DMS53 treated with DMSO at 0.1 percent for 48 hours (cell line): ENCODE results near the gene TNFRSF12A.

Experiments
- DNase-seq: peaks from one replicate; lab custom pipeline; 2025; ENCODE audit not compliant: unreplicated experiment; lab: John Stamatoyannopoulos, UW

The TNFRSF12A gene

DNA sequence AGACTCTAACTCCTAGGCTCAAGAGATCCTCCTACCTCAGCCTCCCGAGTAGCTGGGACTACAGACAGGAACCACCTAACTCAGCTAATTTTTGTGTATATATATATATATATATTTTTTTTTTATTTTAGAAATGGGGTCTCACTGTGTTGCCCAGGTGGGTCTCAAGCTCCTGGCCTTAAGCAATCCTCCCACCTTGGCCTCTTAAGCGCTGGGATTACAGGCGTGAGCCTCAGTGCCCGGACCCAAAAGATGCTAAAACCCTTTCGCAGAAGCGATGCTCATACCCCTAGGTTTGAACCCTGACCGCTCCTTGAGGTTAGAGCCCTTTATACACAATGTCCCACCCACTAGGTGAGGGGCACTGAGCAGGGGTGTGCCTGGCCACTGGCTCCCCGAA is 9.7 kb upstream of the TNFRSF12A start:
- no peak for DNase-seq

DNA sequence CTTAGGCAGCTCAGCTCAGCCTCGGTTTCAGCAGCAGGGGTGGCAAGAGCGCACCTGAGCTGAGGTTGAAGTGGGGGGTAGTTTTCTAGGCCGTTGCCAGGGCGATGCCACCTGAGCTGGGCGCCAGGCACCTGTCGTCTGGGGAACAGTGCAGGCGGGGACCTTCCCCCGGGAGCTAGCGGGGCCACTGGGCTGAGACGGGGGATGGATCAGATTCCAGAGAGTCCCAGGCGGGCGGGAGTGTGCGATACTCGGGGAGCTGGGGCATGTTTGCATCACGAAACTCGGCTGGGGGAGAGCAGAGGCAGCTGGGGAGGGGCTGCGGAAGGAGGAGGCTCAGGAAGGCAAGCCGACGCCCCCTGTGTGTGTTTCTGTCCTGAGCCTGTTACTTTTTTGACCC is 7.9 kb upstream of the TNFRSF12A start:
- no peak for DNase-seq

DNA sequence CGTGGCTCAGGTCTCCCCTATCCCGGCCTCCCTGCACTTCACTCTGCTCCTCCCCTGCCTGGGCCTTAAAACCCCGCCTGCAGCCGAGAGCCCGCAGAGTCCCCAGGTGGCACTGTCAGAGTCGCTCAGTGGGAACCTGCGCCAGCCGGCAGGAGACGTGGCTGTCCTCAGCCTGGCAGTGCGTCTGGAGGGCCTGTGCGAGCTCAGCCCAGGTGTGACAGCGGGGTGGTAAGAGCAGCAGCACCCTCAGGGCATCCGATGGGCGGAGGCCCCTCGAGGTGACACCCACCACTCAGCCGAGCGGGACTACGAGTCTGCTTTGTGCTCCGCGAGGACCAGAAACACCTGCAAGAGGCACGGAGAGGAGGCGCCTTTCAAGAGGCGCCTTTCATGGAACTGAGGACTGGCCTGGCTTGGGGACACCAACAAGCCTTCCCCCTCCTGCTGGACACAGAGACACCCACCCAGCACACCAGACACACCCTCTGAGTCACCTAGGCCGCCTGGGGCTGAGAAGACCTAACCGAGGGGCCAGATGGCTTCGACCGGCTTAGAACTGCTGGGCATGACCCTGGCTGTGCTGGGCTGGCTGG is 7.2 kb upstream of the TNFRSF12A start, which contains the start of gene CLDN9:
TSS of gene CLDN9 (plus strand) at position 96 of the 593 bp plus-strand sequence. CDS start at position 536, 440 bp downstream.
- peak; percentile 29 for DNase-seq

DNA sequence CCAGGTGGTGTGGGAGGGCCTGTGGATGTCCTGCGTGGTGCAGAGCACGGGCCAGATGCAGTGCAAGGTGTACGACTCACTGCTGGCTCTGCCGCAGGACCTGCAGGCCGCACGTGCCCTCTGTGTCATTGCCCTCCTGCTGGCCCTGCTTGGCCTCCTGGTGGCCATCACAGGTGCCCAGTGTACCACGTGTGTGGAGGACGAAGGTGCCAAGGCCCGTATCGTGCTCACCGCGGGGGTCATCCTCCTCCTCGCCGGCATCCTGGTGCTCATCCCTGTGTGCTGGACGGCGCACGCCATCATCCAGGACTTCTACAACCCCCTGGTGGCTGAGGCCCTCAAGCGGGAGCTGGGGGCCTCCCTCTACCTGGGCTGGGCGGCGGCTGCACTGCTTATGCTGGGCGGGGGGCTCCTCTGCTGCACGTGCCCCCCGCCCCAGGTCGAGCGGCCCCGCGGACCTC is 6.6 kb upstream of the TNFRSF12A start:
- no peak for DNase-seq

DNA sequence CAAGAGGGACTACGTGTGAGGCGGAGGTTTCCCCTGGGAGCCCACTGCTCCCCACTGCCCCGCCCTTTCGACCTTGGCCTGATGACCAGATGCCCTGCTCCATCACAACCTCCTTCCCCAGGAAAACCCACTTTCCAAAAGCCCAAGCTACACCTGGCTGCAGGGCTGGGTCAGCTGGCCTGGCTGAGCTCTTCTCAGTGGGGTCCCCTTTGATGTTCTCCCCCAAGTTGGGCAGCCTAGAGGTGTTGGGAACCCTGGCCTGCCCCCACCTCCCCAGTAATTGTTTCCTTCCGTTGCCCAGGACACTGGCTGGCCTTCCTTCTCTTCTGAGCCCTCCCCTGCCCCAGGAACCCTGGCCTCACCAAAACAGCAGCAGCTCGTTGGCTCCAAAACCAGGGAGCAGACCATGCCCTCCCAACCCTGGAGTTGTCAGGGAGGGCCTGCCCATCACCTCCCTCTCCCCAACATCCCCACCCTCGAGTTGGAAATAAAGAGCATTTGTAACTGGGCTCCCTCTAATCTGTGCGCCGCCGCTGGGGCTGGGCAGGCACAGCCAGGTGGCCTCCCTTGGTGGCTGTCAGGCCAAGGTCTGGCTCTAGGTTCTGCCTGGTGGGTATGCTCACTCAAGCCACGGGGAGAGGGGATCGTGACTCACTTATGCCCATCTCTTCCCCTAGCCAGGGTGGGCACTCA is 6.0 kb upstream of the TNFRSF12A start:
- no peak for DNase-seq

DNA sequence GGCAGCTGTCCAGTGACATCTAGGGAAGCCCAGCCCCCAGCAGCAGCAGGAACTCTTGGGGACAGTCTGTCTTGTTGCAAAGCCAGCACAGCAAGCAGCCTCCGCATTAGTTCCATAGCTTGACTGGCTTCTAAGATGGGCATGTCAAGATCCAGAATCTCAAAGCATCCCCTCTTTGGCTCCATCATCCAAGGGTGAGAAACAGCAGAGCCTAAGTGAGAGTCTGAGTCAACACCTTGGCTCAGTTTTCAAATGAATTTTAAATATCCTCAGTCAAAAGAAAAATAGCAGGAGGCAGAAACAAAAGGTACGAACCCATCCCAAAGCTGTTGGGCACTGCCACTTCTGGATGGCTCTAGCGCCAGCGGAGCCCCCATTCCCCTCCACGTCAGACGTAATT is 5.2 kb upstream of the TNFRSF12A start:
- no peak for DNase-seq

DNA sequence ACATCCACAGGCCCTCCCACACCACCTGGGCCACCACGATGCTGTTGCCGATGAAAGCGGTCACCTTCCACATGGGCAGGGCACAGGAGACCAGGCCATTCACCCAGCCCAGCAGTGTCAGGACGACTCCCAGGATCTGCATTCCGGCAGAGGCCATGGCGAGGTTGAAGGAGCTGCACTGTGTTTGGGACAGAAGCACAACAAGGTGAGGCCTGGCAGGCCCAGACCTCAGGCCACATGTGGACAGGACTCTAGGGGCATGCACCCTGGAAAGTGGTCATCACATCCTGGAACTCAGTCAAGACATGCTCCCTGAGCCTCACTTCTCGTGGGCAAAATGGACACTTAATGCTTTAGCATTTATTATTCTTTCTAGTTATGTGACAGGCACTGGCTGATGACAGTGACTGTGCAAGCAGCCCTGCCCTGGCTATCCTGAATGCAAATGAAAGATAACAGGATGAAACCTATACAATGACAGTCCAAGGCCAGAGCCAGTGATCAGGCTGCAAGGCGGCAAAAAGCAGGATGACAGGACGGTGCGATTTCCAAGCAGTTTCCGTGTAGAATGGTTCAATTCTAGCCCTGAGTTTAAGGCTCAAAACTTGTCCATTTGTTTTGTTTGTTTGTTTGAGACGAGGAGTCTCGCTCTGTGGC is 4.2 kb upstream of the TNFRSF12A start:
- DNase-seq: no peak

DNA sequence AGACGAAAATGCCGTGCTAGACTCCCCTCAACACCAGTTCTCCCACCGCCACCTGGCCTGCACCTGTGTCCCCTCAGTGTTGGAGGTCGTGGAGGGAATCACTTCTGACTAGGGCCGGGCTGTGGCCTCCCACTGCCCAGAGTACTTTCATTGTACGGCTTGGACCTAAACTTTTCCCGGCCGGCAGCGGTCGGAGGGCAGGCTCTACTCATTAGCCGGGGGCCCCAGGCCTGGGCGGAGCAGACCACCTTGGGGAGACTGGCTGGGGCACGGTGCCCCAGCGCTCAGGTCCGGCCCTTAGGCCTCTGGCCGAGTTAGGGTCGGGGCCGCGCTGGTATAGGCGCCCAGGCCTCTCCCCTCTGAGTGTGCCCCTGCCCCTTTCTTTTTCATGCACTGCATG is 2.8 kb upstream of the TNFRSF12A start:
- DNase-seq: no peak

DNA sequence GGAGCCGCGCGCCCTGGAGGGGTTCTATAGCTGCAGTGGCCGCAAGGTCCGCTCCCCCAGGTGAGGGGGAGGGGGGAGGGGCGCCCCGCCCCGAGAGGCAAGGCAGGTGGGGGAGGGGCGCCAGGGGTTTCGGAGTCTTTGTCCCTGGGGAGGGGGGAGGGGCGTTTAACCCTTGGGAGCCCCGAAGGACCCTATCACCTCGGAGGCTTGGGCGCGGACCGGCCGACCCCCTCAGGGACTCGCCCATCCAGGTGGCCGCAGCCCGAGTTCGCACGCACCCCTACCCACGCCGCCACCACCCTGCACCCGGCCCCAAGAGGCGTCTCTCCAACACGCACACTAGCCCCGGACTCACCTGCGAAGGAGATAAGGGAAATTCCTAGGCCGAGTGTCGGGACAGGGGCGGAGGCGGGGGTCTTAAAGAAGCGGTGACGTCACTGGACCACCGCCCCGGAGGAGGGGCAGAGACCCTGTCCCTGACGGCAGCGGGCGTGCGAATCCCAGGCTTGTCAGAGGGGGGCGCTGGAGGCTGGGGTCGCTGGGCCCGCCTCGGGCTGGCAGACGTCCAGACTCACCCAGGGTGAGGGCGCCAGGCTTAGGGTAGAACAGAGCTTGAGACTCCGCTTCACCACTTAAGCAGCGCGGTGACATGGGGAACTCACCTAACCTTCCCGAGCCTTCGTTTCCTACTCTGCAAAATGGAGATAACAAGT is 2.2 kb upstream of the TNFRSF12A start, which contains the start of gene CLDN6:
TSS of gene CLDN6 (minus strand) at position 390 of the 713 bp plus-strand sequence. CDS start 2,162 bp downstream, outside the sequence.
- no peak for DNase-seq

DNA sequence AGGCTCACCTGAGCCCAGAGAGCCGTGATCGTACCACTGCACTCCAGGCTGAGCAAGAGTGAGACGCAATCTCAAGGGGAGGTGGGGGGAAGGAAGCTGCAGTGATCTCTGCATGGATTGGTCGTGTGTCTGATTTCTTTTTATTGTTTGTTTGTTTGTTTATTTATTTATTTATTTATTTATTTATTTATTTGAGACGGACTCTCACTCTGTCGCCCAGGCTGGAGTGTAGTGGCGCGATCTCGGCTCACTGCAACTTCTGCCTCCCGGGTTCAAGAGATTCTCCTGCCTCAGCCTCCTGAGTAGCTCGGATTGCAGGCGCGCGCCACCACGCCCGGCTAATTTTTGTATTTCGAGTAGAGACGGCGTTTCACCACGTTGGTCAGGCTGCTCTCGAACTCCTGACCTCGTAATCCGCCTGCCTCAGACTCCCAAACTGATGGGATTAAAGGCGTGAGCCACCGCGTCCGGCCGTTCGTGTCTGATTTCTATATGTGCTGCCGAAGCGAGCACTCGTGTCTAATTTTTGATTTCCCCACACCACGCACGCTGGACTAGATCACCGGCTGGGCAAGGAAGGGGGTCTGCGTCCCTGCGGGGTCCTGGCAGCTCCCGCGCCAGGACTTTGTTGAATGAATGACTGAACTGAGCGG is 448 bp upstream of the TNFRSF12A start:
- no peak for DNase-seq

DNA sequence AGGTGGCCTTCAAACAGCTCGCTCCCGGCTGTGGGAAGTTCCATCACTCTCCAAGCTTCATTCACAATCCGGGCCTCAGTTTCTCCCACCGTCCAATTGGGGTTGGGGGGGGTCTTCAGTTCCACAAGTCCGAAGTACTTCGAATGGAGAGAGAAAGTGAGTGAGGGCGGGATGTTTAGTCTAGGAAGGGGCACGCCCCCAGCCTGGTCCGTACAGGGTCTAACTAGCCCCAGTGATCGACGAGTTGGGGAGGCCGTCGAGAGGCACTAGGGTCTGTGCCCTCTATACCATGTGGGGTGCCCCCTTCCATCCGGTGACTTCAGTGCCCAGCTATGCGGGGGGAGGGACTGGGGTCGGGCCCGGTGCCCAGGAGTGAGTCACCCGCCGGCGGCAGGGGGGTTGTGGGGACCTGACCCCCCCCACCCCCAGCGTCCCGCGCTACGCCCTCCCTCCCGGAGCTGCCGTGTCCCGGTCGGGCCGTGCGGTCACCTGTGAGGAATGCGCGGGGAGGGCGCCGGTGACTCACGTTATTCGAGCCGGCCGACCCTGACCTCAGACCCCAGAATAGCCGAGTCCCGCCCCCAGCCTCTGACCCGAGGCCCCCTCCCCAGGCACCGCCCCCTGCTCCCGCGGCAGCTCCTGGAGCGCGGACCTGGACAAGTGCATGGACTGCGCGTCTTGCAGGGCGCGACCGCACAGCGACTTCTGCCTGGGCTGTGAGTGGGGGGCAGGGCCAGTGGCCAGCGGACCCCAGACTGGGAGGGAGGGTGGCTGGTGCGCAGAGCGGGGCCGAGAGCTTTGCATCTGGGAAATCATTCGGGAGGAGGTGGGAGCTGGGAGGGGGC is 658 bp downstream of the TNFRSF12A start:
- no peak for DNase-seq

DNA sequence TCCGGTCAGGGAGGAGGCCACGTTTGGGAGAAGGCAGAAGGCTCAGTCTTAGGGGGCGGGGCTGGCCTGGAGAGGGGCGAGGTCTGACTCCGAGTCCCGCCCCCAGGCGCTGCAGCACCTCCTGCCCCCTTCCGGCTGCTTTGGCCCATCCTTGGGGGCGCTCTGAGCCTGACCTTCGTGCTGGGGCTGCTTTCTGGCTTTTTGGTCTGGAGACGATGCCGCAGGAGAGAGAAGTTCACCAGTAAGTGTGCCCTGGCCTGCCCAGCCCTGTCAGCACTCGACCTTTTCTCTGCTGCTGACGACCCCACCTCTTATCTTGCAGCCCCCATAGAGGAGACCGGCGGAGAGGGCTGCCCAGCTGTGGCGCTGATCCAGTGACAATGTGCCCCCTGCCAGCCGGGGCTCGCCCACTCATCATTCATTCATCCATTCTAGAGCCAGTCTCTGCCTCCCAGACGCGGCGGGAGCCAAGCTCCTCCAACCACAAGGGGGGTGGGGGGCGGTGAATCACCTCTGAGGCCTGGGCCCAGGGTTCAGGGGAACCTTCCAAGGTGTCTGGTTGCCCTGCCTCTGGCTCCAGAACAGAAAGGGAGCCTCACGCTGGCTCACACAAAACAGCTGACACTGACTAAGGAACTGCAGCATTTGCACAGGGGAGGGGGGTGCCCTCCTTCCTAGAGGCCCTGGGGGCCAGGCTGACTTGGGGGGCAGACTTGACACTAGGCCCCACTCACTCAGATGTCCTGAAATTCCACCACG is 1.5 kb downstream of the TNFRSF12A start:
- peak; percentile 39 for DNase-seq

DNA sequence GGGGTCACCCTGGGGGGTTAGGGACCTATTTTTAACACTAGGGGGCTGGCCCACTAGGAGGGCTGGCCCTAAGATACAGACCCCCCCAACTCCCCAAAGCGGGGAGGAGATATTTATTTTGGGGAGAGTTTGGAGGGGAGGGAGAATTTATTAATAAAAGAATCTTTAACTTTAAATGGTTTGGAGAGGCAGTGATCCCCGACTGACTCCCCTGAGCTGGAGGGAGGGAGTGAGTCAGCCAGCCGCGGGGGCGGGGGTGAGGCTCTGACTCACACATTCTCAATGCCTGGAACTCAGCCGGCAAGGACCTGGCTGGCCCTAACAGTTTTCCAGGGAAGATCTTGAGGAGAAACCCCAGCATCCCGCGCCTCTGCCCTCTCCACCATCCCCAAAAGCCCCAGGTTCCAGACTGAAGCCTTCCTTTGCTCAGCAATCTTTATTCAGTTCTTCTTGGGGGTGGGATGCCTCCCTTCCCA is 2.1 kb downstream of the TNFRSF12A start:
- peak; percentile 48 for DNase-seq

DNA sequence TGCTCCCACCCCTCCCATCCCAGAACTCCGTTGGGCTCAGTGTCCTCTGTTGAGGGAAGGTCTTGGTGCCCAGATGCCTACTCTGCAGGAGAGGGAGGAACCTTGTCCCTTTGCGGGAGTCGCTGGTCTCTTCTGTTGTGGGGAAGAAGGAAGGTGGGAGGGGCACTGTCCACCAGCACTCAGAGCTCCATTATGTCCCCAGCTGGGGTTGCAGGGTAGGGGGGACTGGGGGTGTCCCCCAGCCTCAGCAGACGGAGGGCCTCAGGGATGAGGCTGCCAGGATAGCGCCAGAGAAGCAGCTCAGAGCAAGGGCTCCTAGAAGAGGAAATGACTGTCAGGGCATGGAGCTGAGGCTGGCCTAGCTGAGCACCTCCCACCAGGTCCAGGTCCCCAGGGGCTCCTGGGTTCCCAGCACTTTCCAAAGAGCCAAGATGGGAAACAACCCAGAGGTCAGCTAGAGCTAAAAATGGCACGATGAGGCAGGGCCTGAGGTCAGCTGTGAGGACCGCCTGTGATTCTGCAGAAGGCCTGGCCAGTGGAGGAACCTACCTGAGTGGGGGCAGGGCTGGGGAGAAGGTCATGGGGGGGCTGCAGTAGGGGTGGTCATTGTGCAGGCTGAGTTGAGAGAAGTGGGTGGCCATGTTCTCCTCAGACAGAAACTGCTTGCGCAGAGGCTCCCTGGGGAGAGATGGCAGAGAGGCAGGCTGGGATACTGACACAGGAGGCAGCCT is 2.7 kb downstream of the TNFRSF12A start:
- no peak for DNase-seq

DNA sequence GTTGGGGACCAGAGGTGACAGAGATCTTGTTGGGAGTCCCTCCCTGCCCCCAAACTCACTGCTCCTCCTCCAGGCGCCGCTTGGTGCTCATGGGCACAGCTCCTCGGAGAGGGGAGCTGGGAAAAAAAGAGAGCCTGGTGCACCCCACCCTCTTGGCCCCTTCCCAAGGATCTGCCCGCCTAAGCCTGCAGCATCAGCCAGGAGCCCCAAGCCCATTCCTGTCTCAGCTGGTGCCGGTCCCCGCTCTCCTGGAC is 3.2 kb downstream of the TNFRSF12A start:
- no peak for DNase-seq

DNA sequence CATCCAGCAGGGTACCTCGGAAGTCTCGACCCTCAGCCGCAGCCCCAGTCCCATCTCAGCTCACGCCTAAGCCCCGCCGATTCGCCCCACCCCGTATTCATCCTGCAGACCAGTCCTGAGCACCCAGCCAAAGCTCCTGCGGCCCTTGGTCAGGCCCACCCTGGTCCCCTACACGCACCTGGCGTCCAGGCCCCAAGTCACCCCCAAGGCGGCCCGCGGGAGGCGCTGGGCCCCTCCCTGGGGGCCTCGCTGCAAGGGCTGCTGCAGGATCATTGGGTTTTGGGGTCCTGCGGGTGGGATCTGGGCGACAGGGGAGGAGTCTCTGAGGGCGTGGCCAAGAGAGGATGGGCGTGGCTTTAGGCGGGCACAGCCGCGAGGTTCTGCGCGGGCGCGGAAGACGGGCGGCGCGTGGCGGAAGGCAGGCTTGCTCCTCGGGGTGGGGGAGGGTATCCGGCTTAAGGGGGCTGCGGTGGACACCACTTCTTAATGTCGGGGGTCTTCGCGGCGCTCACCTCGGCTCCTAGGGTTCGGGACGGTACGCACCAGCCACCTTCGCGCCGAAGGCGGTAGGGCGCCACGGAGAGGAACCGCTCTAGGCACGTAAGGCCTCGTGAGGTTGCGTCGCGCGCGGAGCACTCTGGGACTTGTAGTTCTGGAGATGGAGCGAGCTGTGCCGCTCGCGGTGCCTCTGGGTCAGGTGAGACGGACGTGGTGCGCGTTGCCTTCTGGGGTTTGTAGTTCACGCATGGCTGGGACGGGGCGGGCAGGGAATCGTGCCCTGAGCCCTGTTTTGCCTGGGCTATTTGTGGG is 3.7 kb downstream of the TNFRSF12A start, which contains the start of the genes HCFC1R1 and THOC6:
TSS of gene HCFC1R1 (minus strand) at position 274 of the 810 bp plus-strand sequence. CDS start at position 273, 1 bp downstream.
TSS of gene THOC6 (plus strand) at position 367 of the 810 bp plus-strand sequence. CDS start at position 659, 292 bp downstream.
- peak; percentile 90 for DNase-seq
